Measurements from ENCODE around the gene SETDB2. TPM values are rescaled to one million over a fixed set of nuclear protein-coding genes. Genes with fewer than 3 reads are reported as not detected.

Gene SETDB2
- polyA plus RNA-seq, 1 donor (not counting 4 experiments of a cell fraction or from before 2014, with no cell fraction given): 5.6 TPM

- peaks cover 12 to 19% of the 10 kb centered on the region in 2 experiments for H3K36me3 ChIP-seq (ENCODE audit: control insufficient read depth in 2 of 2, extremely low read depth in 1 of 2, insufficient read depth in 2 of 2, low read length in 2 of 2)
- H3K4me3 ChIP-seq (ENCODE audit: control insufficient read depth in 2 of 3, extremely low read depth in 1 of 3, insufficient read depth in 2 of 3, low read depth in 1 of 3, low read length in 3 of 3): no peak overlapping the region
- H3K27me3 ChIP-seq (ENCODE audit: control insufficient read depth, extremely low read depth, insufficient read depth, low read length): no peaks in the 10 kb centered on the region
- no peaks in the 10 kb centered on the region for H3K4me1 ChIP-seq (ENCODE audit: control insufficient read depth, extremely low read depth, insufficient read depth, low read length)
- DNase-seq (ENCODE audit: low read depth, low spot score): no peak
- H2AFZ ChIP-seq (ENCODE audit: control insufficient read depth, low read length): no peak overlapping the region
- dilution Hi-C loops (cut with MboI; ENCODE audit: extremely low pct_ligation_motif_present, low sequenced_read_pairs): no loop called here
- H4K20me1 ChIP-seq (ENCODE audit: control insufficient read depth, extremely low read depth, insufficient read depth, low read length): no peaks in the 10 kb centered on the region
- no peak for TF ChIP-seq EZH2 (IDR thresholded peaks at IDR 0.05; ENCODE audit: low read length)
- no peak for TF ChIP-seq CTCF (optimal IDR thresholded peaks at IDR 0.05 in 1 of 3, IDR thresholded peaks at IDR 0.05 in 1 of 3, conservative IDR thresholded peaks at IDR 0.05 in 1 of 3; ENCODE audit: extremely low read depth in 1 of 3, insufficient read depth in 2 of 3, low read length in 3 of 3)
- FAIRE-seq: no peak
- no peaks in the 10 kb centered on the region for H3K9me3 ChIP-seq (ENCODE audit: control insufficient read depth, low read depth, low read length)
- no peaks in the 10 kb centered on the region for H3K9me1 ChIP-seq (ENCODE audit: control insufficient read depth, extremely low read depth, insufficient read depth, low read length)
- no peak overlapping the region for H3K9ac ChIP-seq (ENCODE audit: control insufficient read depth, extremely low read depth, insufficient read depth, low read length)
- H3K4me2 ChIP-seq (ENCODE audit: control insufficient read depth, extremely low read depth, insufficient read depth, low read depth, low read length): no peak overlapping the region
- no peak overlapping the region for H3K27ac ChIP-seq (ENCODE audit: control insufficient read depth, insufficient read depth, low read length)
- H3K79me2 ChIP-seq (ENCODE audit: control insufficient read depth, insufficient read depth, low read length): no peaks in the 10 kb centered on the region
These were observed 88.9 kb downstream of the SETDB2 start for GRCh38 chr13:49533011-49533410.

- TF ChIP-seq CTCF (optimal IDR thresholded peaks at IDR 0.05 in 1 of 3, IDR thresholded peaks at IDR 0.05 in 1 of 3, conservative IDR thresholded peaks at IDR 0.05 in 1 of 3; ENCODE audit: extremely low read depth in 1 of 3, insufficient read depth in 2 of 3, low read length in 3 of 3) (no peak), EZH2 (IDR thresholded peaks at IDR 0.05; ENCODE audit: low read length) (no peak)
- H3K4me1 ChIP-seq (ENCODE audit: control insufficient read depth, extremely low read depth, insufficient read depth, low read length): no peaks in the 10 kb centered on the region
- dilution Hi-C loops (cut with MboI; ENCODE audit: extremely low pct_ligation_motif_present, low sequenced_read_pairs): no loop called here
- no peaks in the 10 kb centered on the region for H3K9me1 ChIP-seq (ENCODE audit: control insufficient read depth, extremely low read depth, insufficient read depth, low read length)
- H3K36me3 ChIP-seq (ENCODE audit: control insufficient read depth in 2 of 2, extremely low read depth in 1 of 2, insufficient read depth in 2 of 2, low read length in 2 of 2): peaks cover 12 to 15% of the 10 kb centered on the region in 2 experiments
- no peak overlapping the region for H3K9ac ChIP-seq (ENCODE audit: control insufficient read depth, extremely low read depth, insufficient read depth, low read length)
- DNase-seq (ENCODE audit: low read depth, low spot score) (no peak), FAIRE-seq (no peak)
- no peaks in the 10 kb centered on the region for H4K20me1 ChIP-seq (ENCODE audit: control insufficient read depth, extremely low read depth, insufficient read depth, low read length)
- H3K27me3 ChIP-seq (ENCODE audit: control insufficient read depth, extremely low read depth, insufficient read depth, low read length): no peaks in the 10 kb centered on the region
- H3K4me3 ChIP-seq (ENCODE audit: control insufficient read depth in 2 of 3, extremely low read depth in 1 of 3, insufficient read depth in 2 of 3, low read depth in 1 of 3, low read length in 3 of 3): no peak overlapping the region
- no peak overlapping the region for H2AFZ ChIP-seq (ENCODE audit: control insufficient read depth, low read length)
- no peaks in the 10 kb centered on the region for H3K79me2 ChIP-seq (ENCODE audit: control insufficient read depth, insufficient read depth, low read length)
- no peak overlapping the region for H3K27ac ChIP-seq (ENCODE audit: control insufficient read depth, insufficient read depth, low read length)
- no peak overlapping the region for H3K4me2 ChIP-seq (ENCODE audit: control insufficient read depth, extremely low read depth, insufficient read depth, low read depth, low read length)
- H3K9me3 ChIP-seq (ENCODE audit: control insufficient read depth, low read depth, low read length): no peaks in the 10 kb centered on the region
These were observed 89.7 kb downstream of the SETDB2 start for GRCh38 chr13:49533591-49534269.

Measured in keratinocyte (primary cell).